HL-60 (cell line): ENCODE results near the gene ZDHHC12.

Experiments used
- DNase-seq, 2 experiments: peaks; one replicate each; pipeline ENCODE4 v3.0.0-alpha.2; 2010 to 2020; ENCODE audit warnings: low read depth in 1 of 2, low spot score in 1 of 2
- H3K27ac ChIP-seq: fragments of 250-450 bp; sonication (Bioruptor Pico); replicated peaks from 2 replicates; pipeline ENCODE4 v1.5.1; 2020; ENCODE audit warnings: mild to moderate bottlenecking, moderate library complexity
- H3K27me3 ChIP-seq: fragments of 250-450 bp; sonication (Bioruptor Pico); 2 replicates; pipeline ENCODE4 v1.5.1; 2021; ENCODE audit warnings: mild to moderate bottlenecking, moderate library complexity; ENCODE audit not compliant: insufficient read depth, poor library complexity, severe bottlenecking
- H3K4me3 ChIP-seq: replicated peaks from 2 replicates; pipeline ENCODE4 v1.5.1; 2011; ENCODE audit warnings: mild to moderate bottlenecking, control low read depth, low read length; ENCODE audit not compliant: insufficient read depth
- CTCF ChIP-seq: IDR thresholded peaks from one replicate; pipeline ENCODE4 v1.5.1; 2011; ENCODE audit warnings: low read length, control low read depth, inconsistent platforms; ENCODE audit not compliant: insufficient read depth
- GABPA ChIP-seq: IDR thresholded peaks from 2 replicates; pipeline ENCODE4 v1.6.1; 2012; ENCODE audit warnings: low read depth
- POLR2AphosphoS5 ChIP-seq: IDR thresholded peaks from 2 replicates; pipeline ENCODE4 v1.6.1; 2012; ENCODE audit warnings: low read depth
- REST ChIP-seq: IDR thresholded peaks from 2 replicates; pipeline ENCODE4 v1.6.1; 2012; ENCODE audit warnings: low read depth; ENCODE audit not compliant: insufficient replicate concordance
- SPI1 ChIP-seq: IDR thresholded peaks from 2 replicates; pipeline ENCODE4 v1.6.1; 2012; ENCODE audit warnings: low read depth, mild to moderate bottlenecking, borderline replicate concordance

Gene ZDHHC12

DNA sequence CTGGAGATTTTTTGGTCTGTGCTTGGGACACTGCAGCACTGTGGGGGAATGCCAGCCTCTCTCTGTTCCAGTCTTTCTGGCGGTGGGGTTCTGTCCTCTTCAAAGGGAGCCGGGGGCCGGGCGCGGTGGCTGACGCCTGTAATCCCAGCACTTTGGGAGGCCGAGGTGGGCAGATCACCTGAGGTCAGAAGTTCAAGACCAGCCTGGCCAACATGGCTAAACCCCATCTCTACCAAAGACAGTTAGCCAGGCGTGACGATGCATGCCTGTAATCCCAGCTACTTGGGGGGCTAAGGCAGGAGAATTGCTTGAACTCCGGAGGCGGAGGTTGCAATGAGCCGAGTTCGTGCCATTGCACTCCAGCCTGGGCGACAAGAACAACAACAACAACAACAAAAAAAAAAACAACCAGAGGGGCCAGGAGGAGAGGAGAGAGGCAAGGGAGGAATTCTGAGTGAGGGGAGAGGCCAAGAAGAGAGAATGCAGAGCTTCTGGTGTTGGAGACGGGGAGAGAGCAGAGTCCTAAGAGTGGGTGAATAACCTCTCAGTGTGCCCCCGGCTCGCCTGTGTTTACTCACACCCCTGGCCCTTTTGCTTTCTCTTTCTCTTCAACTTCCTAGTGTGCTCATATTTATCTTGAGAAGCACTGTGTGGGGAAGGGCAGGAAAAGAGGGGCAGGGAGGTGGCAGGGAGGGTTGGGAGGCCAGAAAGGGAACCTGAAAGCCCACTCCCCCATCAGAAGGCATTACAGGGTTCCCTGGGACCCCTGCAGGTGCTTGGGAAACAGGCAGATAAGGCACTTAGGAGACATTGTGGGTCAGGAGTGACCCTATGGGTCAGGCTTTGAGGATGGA is 38.1 kb downstream of the ZDHHC12 start:
- peak overlapping the region; percentile 63 for H3K4me3 ChIP-seq
- H3K27ac ChIP-seq, result peak overlapping the region; percentile 87
- H3K27me3 ChIP-seq, result no peaks in the 10 kb centered on the region
- no peak for TF ChIP-seq POLR2AphosphoS5
- TF ChIP-seq REST, result no peak
- no peak for TF ChIP-seq GABPA
- peak in 1 of 2 experiments; percentile 38 for DNase-seq

GRCh38 chr9:128684325-128685199 is 39.4 kb downstream of the ZDHHC12 start:
- H3K4me3 ChIP-seq, result peak overlapping the region; percentile 63
- H3K27me3 ChIP-seq, result no peaks in the 10 kb centered on the region
- DNase-seq, result peak; percentile 87 to 89
- peak overlapping the region; percentile 87 for H3K27ac ChIP-seq
- TF ChIP-seq POLR2AphosphoS5 (peak; percentile 80), SPI1 (no peak)

DNA sequence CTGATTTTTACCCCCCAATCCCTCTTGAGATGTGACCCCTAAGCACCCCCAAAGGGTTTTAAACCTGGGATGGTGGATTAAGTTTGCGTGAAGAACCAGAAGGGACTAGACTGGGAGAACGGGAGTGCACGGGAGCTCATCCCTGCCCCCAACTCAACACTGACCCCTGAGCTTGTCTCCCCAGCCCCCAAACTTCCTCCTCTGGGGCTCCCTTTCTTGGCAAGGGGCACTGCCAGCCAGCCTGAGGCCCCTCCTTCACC is 39.9 kb downstream of the ZDHHC12 start:
- H3K4me3 ChIP-seq, result peak overlapping the region; percentile 63
- H3K27ac ChIP-seq, result peak overlapping the region; percentile 87
- TF ChIP-seq POLR2AphosphoS5 (no peak), REST (peak; percentile 5)
- H3K27me3 ChIP-seq, result no peaks in the 10 kb centered on the region
- no peak for DNase-seq

DNA sequence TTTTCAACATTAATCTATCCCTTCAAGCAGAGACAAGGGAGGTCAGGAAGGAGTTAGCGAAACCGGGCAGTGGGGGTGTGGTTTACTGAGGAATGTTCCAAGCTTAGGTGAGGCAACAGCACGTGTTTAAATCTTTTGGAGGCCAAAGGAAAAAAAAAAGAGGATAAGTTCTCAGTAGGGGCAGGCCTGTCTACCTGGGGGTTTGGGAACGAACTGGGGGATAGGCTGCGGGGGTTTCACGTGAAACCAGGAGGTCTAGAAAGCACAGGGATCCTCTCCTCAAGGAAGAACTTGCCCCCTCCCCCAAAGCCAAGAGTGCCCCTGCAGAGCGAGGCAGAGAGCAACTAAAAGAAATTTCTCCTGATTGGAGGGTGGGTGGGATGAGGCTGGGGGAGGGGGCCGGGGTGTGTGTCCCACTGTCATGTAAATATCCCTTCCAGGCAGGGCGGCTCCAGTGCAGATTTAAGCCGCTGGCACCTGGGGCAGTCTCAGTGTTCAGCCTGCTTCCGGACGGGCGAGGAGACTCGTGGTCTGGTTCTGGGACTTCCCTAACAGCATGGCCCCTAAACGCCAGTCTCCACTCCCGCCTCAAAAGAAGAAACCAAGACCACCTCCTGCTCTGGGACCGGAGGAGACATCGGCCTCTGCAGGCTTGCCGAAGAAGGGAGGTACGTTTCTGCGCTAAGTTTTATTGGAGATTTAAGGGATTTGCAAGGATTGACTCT is 40.4 kb downstream of the ZDHHC12 start:
- DNase-seq, result peak in 1 of 2 experiments; percentile 75
- TF ChIP-seq GABPA (no peak), POLR2AphosphoS5 (peak; percentile 25; the same call in 1 of the 2 replicates), CTCF (no peak), SPI1 (peak; percentile 17; the same call in 1 of the 2 replicates), REST (peak; percentile 13)
- Histone ChIP-seq H3K4me3 (peak overlapping the region; percentile 63), H3K27ac (peak overlapping the region; percentile 87), H3K27me3 (no peaks in the 10 kb centered on the region)
